ENCODE data around the gene NAT16. TPM values are rescaled to one million over a fixed set of nuclear protein-coding genes. Genes with fewer than 3 reads are reported as not detected.

NAT16 gene
- total and polyA plus RNA-seq, 2 of the 13 experiments (the other 11 are each of a cell fraction or from before 2014, with no cell fraction given) = 0.04 TPM; not detected in 1

DNA sequence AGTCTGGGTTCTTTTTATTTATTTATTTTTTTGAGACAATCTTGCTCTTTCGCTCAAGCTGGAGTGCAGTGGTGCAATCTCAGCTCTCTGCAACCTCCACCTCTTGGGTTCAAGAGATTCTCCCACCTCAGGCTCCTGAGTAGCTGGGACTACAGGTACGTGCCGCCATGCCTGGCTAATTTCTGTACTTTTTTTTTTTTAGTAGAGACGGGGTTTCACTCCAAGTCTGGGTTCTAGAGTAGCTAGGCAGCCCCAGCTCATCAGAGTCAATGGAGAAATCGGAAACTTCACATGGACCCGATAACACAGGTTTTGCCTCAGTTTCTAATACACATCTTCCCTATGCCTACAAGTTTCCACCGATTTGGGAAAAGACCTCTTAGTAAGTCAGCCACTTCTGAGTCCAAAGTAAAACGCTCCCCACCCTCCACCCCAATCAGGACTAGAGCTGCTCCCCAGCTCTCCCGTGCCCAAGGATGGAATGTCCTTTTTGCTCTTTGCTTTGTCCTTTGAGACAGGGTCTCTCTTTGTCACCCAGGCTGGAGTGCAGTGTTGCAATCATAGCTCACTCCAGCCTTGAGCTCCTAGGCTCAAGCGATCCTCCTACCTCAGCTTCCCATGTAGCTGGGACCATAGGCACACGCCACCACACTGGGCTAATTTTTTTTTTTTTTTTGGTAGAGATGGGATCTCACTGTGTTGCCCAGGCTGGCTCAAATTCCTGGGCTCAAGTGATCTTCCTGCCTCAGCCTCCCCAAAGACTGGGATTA, 57.0 kb downstream of the NAT16 start (continued):
- TF ChIP-seq POLR2AphosphoS2 (IDR thresholded peaks at IDR 0.05; ENCODE audit: low read depth, low read length) (no peak), ZNF646 (CRISPR knock-in tag; IDR thresholded peaks at IDR 0.05) (no peak), FOSL2 (CRISPR knock-in tag; IDR thresholded peaks at IDR 0.05) (peak; percentile 78), ZNF496 (CRISPR knock-in tag; IDR thresholded peaks at IDR 0.05; ENCODE audit: insufficient replicate concordance) (no peak), U2AF2 (IDR thresholded peaks at IDR 0.05; ENCODE audit: low read depth, low read length) (no peak), ZNF414 (CRISPR knock-in tag; IDR thresholded peaks at IDR 0.05) (peak; percentile 60; the same call in 1 of the 2 replicates), RARG (CRISPR knock-in tag; IDR thresholded peaks at IDR 0.05; ENCODE audit: low read depth) (no peak), HNF4G (IDR thresholded peaks at IDR 0.05; ENCODE audit: borderline replicate concordance, low read depth, low read length) (peak; percentile 64), HNF4G (CRISPR knock-in tag; IDR thresholded peaks at IDR 0.05; ENCODE audit: borderline replicate concordance, low read depth) (no peak), RFXAP (CRISPR knock-in tag; IDR thresholded peaks at IDR 0.05; ENCODE audit: borderline replicate concordance) (peak; percentile 64; the same call in 1 of the 2 replicates), ZNF567 (CRISPR knock-in tag; IDR thresholded peaks at IDR 0.05; ENCODE audit: borderline replicate concordance) (no peak), ESRRA (CRISPR knock-in tag; IDR thresholded peaks at IDR 0.05; ENCODE audit: low read depth) (peak; percentile 89; the same call in 1 of the 2 replicates), ZSCAN12 (CRISPR knock-in tag; IDR thresholded peaks at IDR 0.05) (no peak), FOXA3 (CRISPR knock-in tag; IDR thresholded peaks at IDR 0.05) (peak; percentile 44; the same call in 1 of the 2 replicates)
- TF ChIP-seq, protein P1, sequence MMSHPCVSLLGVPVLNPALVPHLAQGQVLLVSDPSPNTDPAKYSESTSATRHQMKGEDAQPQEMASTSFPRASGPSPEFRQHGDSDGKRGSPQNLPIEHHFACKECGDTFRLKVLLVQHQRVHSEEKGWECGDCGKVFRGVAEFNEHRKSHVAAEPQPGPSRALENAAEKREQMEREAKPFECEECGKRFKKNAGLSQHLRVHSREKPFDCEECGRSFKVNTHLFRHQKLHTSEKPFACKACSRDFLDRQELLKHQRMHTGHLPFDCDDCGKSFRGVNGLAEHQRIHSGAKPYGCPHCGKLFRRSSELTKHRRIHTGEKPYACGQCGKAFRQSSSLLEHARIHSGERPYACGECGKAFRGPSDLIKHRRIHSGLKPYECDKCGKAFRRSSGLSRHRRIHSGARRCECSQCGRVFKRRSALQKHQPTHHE (CRISPR knock-in tag; IDR thresholded peaks at IDR 0.05; ENCODE audit: borderline replicate concordance) = no peak
- TF ChIP-seq, protein P2, sequence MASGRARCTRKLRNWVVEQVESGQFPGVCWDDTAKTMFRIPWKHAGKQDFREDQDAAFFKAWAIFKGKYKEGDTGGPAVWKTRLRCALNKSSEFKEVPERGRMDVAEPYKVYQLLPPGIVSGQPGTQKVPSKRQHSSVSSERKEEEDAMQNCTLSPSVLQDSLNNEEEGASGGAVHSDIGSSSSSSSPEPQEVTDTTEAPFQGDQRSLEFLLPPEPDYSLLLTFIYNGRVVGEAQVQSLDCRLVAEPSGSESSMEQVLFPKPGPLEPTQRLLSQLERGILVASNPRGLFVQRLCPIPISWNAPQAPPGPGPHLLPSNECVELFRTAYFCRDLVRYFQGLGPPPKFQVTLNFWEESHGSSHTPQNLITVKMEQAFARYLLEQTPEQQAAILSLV (CRISPR knock-in tag; IDR thresholded peaks at IDR 0.05; ENCODE audit: borderline replicate concordance) = no peak
- TF ChIP-seq, protein P3, sequence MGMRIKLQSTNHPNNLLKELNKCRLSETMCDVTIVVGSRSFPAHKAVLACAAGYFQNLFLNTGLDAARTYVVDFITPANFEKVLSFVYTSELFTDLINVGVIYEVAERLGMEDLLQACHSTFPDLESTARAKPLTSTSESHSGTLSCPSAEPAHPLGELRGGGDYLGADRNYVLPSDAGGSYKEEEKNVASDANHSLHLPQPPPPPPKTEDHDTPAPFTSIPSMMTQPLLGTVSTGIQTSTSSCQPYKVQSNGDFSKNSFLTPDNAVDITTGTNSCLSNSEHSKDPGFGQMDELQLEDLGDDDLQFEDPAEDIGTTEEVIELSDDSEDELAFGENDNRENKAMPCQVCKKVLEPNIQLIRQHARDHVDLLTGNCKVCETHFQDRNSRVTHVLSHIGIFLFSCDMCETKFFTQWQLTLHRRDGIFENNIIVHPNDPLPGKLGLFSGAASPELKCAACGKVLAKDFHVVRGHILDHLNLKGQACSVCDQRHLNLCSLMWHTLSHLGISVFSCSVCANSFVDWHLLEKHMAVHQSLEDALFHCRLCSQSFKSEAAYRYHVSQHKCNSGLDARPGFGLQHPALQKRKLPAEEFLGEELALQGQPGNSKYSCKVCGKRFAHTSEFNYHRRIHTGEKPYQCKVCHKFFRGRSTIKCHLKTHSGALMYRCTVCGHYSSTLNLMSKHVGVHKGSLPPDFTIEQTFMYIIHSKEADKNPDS (CRISPR knock-in tag; IDR thresholded peaks at IDR 0.05) = no peak
